ENCODE data around the gene ELF1. TPM values are rescaled to one million over a fixed set of nuclear protein-coding genes. Genes with fewer than 3 reads are reported as not detected.
"Not testable (repeated sequence)": the region's sequence is repeated elsewhere in the genome, so short reads cannot be mapped to it uniquely, and the experiment has no call there.

ELF1 gene
- total RNA-seq, 1 donor from 2014 or later: 63.6 TPM

- not testable (repeated sequence) for DNase-seq (ENCODE audit: low read depth, low spot score)
Observed at GRCh38 chr13:41042419-41042818, 23.3 kb upstream of the ELF1 start.

- no peak for DNase-seq (ENCODE audit: low read depth, low spot score)
Observed at GRCh38 chr13:41040584-41041334, 21.6 kb upstream of the ELF1 start.

GRCh38 chr13:41039746-41040145 lies 20.6 kb upstream of the ELF1 start:
- no peak for DNase-seq (ENCODE audit: low read depth, low spot score)

GRCh38 chr13:41036557-41036956 lies 17.4 kb upstream of the ELF1 start:
- not testable (repeated sequence) for DNase-seq (ENCODE audit: low read depth, low spot score)

GRCh38 chr13:41034881-41035280 lies 15.8 kb upstream of the ELF1 start:
- no peak for DNase-seq (ENCODE audit: low read depth, low spot score)

- no peak for DNase-seq (ENCODE audit: low read depth, low spot score)
Observed at GRCh38 chr13:41034382-41034781, 15.3 kb upstream of the ELF1 start.

GRCh38 chr13:41032691-41033376 lies 13.7 kb upstream of the ELF1 start:
- DNase-seq (ENCODE audit: low read depth, low spot score): no peak

GRCh38 chr13:41029629-41030028 lies 10.5 kb upstream of the ELF1 start:
- DNase-seq (ENCODE audit: low read depth, low spot score): no peak

GRCh38 chr13:41028051-41028450 lies 8.9 kb upstream of the ELF1 start:
- DNase-seq (ENCODE audit: low read depth, low spot score): no peak

GRCh38 chr13:41026788-41027187 lies 7.7 kb upstream of the ELF1 start:
- no peak for DNase-seq (ENCODE audit: low read depth, low spot score)

- DNase-seq (ENCODE audit: low read depth, low spot score): no peak
Observed at GRCh38 chr13:41025518-41025917, 6.4 kb upstream of the ELF1 start.

- DNase-seq (ENCODE audit: low read depth, low spot score): no peak
Observed at GRCh38 chr13:41019578-41020347, 647 bp upstream of the ELF1 start.

GRCh38 chr13:41018602-41018948 lies 541 bp downstream of the ELF1 start:
- no peak for DNase-seq (ENCODE audit: low read depth, low spot score)

- DNase-seq (ENCODE audit: low read depth, low spot score): no peak
Observed at GRCh38 chr13:41017817-41018601, 1.1 kb downstream of the ELF1 start.

- DNase-seq (ENCODE audit: low read depth, low spot score): no peak
Observed at GRCh38 chr13:41017159-41017558, 2.0 kb downstream of the ELF1 start.

- DNase-seq (ENCODE audit: low read depth, low spot score): no peak
Observed at GRCh38 chr13:41015920-41016319, 3.2 kb downstream of the ELF1 start.

GRCh38 chr13:41013835-41014234 lies 5.3 kb downstream of the ELF1 start:
- DNase-seq (ENCODE audit: low read depth, low spot score): no peak

GRCh38 chr13:41012536-41012935 lies 6.6 kb downstream of the ELF1 start:
- no peak for DNase-seq (ENCODE audit: low read depth, low spot score)

- DNase-seq (ENCODE audit: low read depth, low spot score): no peak
Observed at GRCh38 chr13:41011382-41011956, 7.6 kb downstream of the ELF1 start.

GRCh38 chr13:41008349-41008980 lies 10.7 kb downstream of the ELF1 start:
- no peak for DNase-seq (ENCODE audit: low read depth, low spot score)

- DNase-seq (ENCODE audit: low read depth, low spot score): no peak
Observed at GRCh38 chr13:41007744-41008128, 11.4 kb downstream of the ELF1 start.

Data from pulmonary artery endothelial cell (primary cell).